K562 (cell line): ENCODE measurements around the gene SULT1A2. TPM values are rescaled to one million over a fixed set of nuclear protein-coding genes. Genes with fewer than 3 reads are reported as not detected.

Source experiments
- ARID1B ChIP-seq: fragments of 450-650 bp; IDR thresholded peaks from 2 replicates; pipeline ENCODE4 v1.6.1; 2016; ENCODE audit warnings: antibody characterized with exemption, mild to moderate bottlenecking, inconsistent platforms
- BRCA1 ChIP-seq, 2 experiments: fragments of 450-650 bp in 1 of 2; sonication (generic) in 1 of 2; formaldehyde crosslinking in 1 of 2; IDR thresholded peaks; 2 replicates each; pipeline versions ENCODE4 v1.5.0 to v1.6.1; 2017 to 2020; ENCODE audit warnings: mild to moderate bottlenecking in 1 of 2, missing genetic modification reagents in 1 of 2
- CCAR2 ChIP-seq: fragments of 200-400 bp; formaldehyde crosslinking; IDR thresholded peaks from 2 replicates; pipeline ENCODE4 v1.6.1; 2017; ENCODE audit warnings: mild to moderate bottlenecking, low read depth, low read length
- CREB1 ChIP-seq, 2 experiments: sonication (generic) in 1 of 2; formaldehyde crosslinking in 1 of 2; IDR thresholded peaks; 2 replicates each; pipeline versions ENCODE4 v1.6.1 to v1.8.0; 2012 to 2022; ENCODE audit warnings: inconsistent platforms in 1 of 2, mild to moderate bottlenecking in 1 of 2, missing genetic modification reagents in 1 of 2, moderate library complexity in 1 of 2
- ESRRA ChIP-seq: fragments of 450-650 bp; IDR thresholded peaks from 2 replicates; pipeline ENCODE4 v1.6.1; 2014; ENCODE audit warnings: low read depth, mild to moderate bottlenecking, moderate library complexity, borderline replicate concordance
- ETV1 ChIP-seq: fragments of 450-650 bp; conservative IDR thresholded peaks from 2 replicates; pipeline ENCODE4 v1.6.1; 2016; ENCODE audit warnings: missing genetic modification characterization, control low read depth, low read depth, missing compliant biosample characterization
- GABPA ChIP-seq: fragments of 200-800 bp; sonication (Bioruptor generic); conservative IDR thresholded peaks from 2 replicates; pipeline ENCODE4 v1.6.1; 2016; ENCODE audit warnings: low read depth, missing genetic modification characterization, missing compliant biosample characterization
- MYC ChIP-seq, 2 experiments: fragments of 250-450 bp in 1 of 2; sonication (Bioruptor Pico) in 1 of 2; IDR thresholded peaks; 2 replicates each; pipeline versions ENCODE4 v1.5.1 to v1.6.1; 2012 to 2021; ENCODE audit warnings: low read depth in 2 of 2, borderline replicate concordance in 1 of 2, improper control_type of control experiment in 1 of 2, low read length in 1 of 2, mild to moderate bottlenecking in 1 of 2, moderate library complexity in 1 of 2
- POLR2B ChIP-seq: fragments of 450-650 bp; IDR thresholded peaks from 2 replicates; pipeline ENCODE4 v1.6.1; 2018; ENCODE audit warnings: low read depth; ENCODE audit not compliant: partially characterized antibody
- SMARCA5 ChIP-seq: fragments of 450-650 bp; IDR thresholded peaks from 2 replicates; pipeline ENCODE4 v1.6.1; 2016
- SNRNP70 ChIP-seq: fragments of 200-400 bp; formaldehyde crosslinking; optimal IDR thresholded peaks from 2 replicates; pipeline ENCODE3; 2017; ENCODE audit warnings: low read depth, low read length
- SOX6 ChIP-seq: fragments of 450-650 bp; IDR thresholded peaks from 2 replicates; pipeline ENCODE4 v1.6.1; 2014; ENCODE audit warnings: mild to moderate bottlenecking
- TAF15 ChIP-seq: fragments of 200-400 bp; formaldehyde crosslinking; IDR thresholded peaks from 2 replicates; pipeline ENCODE4 v1.6.1; 2017; ENCODE audit warnings: mild to moderate bottlenecking, low read depth, low read length, moderate library complexity
- ZNF143 ChIP-seq: sonication (generic); formaldehyde crosslinking; IDR thresholded peaks from 2 replicates; pipeline ENCODE4 v1.9.0; 2022; ENCODE audit warnings: mild to moderate bottlenecking, missing genetic modification reagents
- ZNF212 ChIP-seq: fragments of 450-650 bp; formaldehyde crosslinking; IDR thresholded peaks from 2 replicates; pipeline ENCODE4 v1.4.0; 2020; ENCODE audit warnings: mild to moderate bottlenecking
- ZNF232 ChIP-seq: sonication (generic); formaldehyde crosslinking; IDR thresholded peaks from 2 replicates; pipeline ENCODE4 v1.8.0; 2022; ENCODE audit warnings: mild to moderate bottlenecking, missing genetic modification reagents
- polyA plus RNA-seq, 8 experiments: library from polyadenylated mRNA; depleted of rRNA in 4 of 8; stranded (reverse) in 5 of 8; unstranded in 3 of 8; fragments of >200 nt; fragmentation: Nextera tagmentation in 2 of 8; fragmentation: Illumina TruSeq in 1 of 8; extraction: Ambion mirVana in 2 of 8; extraction: Trizol in 1 of 8; gene quantifications; 2 replicates each; pipeline versions ENCODE4 v1.2.1 to v1.2.3, GENCODE V29; 2011 to 2014; ENCODE audit warnings: inconsistent platforms in 1 of 8, missing spikeins in 1 of 8
- total RNA-seq, 7 experiments: library from RNA; depleted of rRNA in 6 of 7; stranded (reverse); fragments of >200 nt in 6 of 7; fragmentation: Illumina TruSeq in 2 of 7; extraction: Trizol in 2 of 7; gene quantifications; 2 replicates each; pipeline versions ENCODE4 v1.2.1 to v1.2.3, GENCODE V29; 2011 to 2021; ENCODE audit warnings: low replicate concordance in 1 of 7
- TF ChIP-seq, protein P1 (sequence below): fragments of 250-450 bp; sonication (Bioruptor Pico); IDR thresholded peaks from 2 replicates; pipeline ENCODE4 v1.4.0; 2020; ENCODE audit warnings: mild to moderate bottlenecking
- TF ChIP-seq, protein P2 (sequence below): fragments of 450-650 bp; IDR thresholded peaks from 2 replicates; pipeline ENCODE4 v1.6.1; 2017; ENCODE audit warnings: mild to moderate bottlenecking, moderate library complexity
- TF ChIP-seq, protein P3 (sequence below): fragments of 150-350 bp; conservative IDR thresholded peaks from 2 replicates; pipeline ENCODE4 v1.6.1; 2014; ENCODE audit warnings: low read length
- TF ChIP-seq, protein P4 (sequence below): fragments of 200-800 bp; sonication (Bioruptor generic); IDR thresholded peaks from 2 replicates; pipeline ENCODE4 v1.6.1; 2017; ENCODE audit warnings: missing genetic modification characterization, missing compliant biosample characterization

The SULT1A2 gene
- total and polyA plus RNA-seq, 9 of the 15 experiments (the other 6 are each of a cell fraction or from before 2014, with no cell fraction given), result 0.73 to 3.2 (median 1.7) TPM

DNA sequence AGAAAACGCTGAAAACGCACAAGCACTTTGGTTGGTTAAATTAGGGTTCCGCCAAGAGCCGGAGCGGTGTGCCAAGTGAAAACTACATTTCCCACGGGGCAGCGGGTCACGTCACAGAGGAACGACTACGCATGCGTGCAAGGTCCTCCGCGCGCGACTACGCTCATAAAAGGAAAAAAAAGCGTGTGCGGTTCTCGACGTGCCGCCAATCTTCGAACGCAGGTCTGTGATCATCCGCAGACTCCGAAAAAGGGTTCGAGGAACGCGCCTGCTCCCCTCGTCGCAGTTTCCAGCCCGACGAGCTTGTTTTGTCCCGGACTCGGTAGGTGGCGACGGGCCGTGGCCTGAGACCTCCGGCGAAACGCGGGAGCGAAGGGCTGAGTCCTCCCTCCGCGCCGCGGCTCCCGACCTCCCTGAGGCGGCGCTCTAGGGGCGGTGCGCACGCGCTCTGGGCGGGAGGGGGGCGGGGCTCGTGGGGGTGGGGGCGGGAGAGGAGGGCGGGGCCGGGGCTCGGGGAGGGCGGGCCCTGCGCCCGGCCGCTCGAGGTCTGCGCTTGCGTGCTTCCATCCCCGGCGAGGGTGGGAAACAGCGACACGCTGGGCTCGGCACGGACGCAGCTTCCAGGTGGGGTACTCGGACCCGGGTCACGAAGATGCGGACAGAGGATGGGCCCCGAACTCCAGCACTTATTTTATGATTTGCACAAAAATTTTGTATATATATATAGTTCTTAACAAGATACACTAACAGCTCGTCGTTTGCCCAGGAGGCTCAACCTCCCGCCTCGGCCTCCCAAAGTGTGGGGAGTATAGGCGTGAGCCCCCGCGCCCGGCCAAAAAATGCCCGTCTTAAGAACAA, 42.8 kb downstream of the SULT1A2 start, which contains the start of gene SGF29 (continued):
- peak; percentile 68; the same call in 1 of the 2 replicates for TF ChIP-seq ESRRA
- no peak for TF ChIP-seq SNRNP70
- peak; percentile 89 for TF ChIP-seq ZNF143 (CRISPR knock-in tag)
- TF ChIP-seq GABPA (tag), result peak; percentile 46; the same call in 1 of the 2 replicates
- TF ChIP-seq, protein P1, sequence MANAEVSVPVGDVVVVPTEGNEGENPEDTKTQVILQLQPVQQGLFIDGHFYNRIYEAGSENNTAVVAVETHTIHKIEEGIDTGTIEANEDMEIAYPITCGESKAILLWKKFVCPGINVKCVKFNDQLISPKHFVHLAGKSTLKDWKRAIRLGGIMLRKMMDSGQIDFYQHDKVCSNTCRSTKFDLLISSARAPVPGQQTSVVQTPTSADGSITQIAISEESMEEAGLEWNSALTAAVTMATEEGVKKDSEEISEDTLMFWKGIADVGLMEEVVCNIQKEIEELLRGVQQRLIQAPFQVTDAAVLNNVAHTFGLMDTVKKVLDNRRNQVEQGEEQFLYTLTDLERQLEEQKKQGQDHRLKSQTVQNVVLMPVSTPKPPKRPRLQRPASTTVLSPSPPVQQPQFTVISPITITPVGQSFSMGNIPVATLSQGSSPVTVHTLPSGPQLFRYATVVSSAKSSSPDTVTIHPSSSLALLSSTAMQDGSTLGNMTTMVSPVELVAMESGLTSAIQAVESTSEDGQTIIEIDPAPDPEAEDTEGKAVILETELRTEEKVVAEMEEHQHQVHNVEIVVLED (CRISPR knock-in tag), result peak; percentile 91
- TF ChIP-seq CREB1 (IDR thresholded peaks at IDR 0.05), result peak; percentile 87
- peak; percentile 89 for TF ChIP-seq CREB1 (CRISPR knock-in tag; IDR thresholded peaks at IDR 0.05)
- TF ChIP-seq CCAR2, result no peak
- no peak for TF ChIP-seq ETV1 (tag)
- no peak for TF ChIP-seq ZNF232
- TF ChIP-seq, protein P2, sequence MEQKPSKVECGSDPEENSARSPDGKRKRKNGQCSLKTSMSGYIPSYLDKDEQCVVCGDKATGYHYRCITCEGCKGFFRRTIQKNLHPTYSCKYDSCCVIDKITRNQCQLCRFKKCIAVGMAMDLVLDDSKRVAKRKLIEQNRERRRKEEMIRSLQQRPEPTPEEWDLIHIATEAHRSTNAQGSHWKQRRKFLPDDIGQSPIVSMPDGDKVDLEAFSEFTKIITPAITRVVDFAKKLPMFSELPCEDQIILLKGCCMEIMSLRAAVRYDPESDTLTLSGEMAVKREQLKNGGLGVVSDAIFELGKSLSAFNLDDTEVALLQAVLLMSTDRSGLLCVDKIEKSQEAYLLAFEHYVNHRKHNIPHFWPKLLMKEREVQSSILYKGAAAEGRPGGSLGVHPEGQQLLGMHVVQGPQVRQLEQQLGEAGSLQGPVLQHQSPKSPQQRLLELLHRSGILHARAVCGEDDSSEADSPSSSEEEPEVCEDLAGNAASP, result no peak
- TF ChIP-seq MYC (IDR thresholded peaks at IDR 0.05; ENCODE audit: low read depth, low read length), result peak; percentile 88
- TF ChIP-seq MYC (CRISPR knock-in tag; IDR thresholded peaks at IDR 0.05; ENCODE audit: borderline replicate concordance, low read depth), result no peak
- TF ChIP-seq POLR2B, result peak; percentile 90
- TF ChIP-seq, protein P3, sequence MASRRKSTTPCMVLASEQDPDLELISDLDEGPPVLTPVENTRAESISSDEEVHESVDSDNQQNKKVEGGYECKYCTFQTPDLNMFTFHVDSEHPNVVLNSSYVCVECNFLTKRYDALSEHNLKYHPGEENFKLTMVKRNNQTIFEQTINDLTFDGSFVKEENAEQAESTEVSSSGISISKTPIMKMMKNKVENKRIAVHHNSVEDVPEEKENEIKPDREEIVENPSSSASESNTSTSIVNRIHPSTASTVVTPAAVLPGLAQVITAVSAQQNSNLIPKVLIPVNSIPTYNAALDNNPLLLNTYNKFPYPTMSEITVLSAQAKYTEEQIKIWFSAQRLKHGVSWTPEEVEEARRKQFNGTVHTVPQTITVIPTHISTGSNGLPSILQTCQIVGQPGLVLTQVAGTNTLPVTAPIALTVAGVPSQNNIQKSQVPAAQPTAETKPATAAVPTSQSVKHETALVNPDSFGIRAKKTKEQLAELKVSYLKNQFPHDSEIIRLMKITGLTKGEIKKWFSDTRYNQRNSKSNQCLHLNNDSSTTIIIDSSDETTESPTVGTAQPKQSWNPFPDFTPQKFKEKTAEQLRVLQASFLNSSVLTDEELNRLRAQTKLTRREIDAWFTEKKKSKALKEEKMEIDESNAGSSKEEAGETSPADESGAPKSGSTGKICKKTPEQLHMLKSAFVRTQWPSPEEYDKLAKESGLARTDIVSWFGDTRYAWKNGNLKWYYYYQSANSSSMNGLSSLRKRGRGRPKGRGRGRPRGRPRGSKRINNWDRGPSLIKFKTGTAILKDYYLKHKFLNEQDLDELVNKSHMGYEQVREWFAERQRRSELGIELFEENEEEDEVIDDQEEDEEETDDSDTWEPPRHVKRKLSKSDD, result peak; percentile 44; the same call in 1 of the 2 replicates
- TF ChIP-seq TAF15, result no peak
- TF ChIP-seq, protein P4, sequence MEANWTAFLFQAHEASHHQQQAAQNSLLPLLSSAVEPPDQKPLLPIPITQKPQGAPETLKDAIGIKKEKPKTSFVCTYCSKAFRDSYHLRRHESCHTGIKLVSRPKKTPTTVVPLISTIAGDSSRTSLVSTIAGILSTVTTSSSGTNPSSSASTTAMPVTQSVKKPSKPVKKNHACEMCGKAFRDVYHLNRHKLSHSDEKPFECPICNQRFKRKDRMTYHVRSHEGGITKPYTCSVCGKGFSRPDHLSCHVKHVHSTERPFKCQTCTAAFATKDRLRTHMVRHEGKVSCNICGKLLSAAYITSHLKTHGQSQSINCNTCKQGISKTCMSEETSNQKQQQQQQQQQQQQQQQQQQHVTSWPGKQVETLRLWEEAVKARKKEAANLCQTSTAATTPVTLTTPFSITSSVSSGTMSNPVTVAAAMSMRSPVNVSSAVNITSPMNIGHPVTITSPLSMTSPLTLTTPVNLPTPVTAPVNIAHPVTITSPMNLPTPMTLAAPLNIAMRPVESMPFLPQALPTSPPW (CRISPR knock-in tag), result peak; percentile 96
- TF ChIP-seq SMARCA5, result no peak
- TF ChIP-seq ARID1B, result peak; percentile 6; the same call in 1 of the 2 replicates
- TF ChIP-seq SOX6, result peak; percentile 65; the same call in 1 of the 2 replicates
- no peak for TF ChIP-seq ZNF212 (CRISPR knock-in tag)
- no peak for TF ChIP-seq BRCA1 (IDR thresholded peaks at IDR 0.05)
- TF ChIP-seq BRCA1 (CRISPR knock-in tag; IDR thresholded peaks at IDR 0.05), result no peak
